ENCODE results near the gene GAS7.

Gene GAS7

DNA sequence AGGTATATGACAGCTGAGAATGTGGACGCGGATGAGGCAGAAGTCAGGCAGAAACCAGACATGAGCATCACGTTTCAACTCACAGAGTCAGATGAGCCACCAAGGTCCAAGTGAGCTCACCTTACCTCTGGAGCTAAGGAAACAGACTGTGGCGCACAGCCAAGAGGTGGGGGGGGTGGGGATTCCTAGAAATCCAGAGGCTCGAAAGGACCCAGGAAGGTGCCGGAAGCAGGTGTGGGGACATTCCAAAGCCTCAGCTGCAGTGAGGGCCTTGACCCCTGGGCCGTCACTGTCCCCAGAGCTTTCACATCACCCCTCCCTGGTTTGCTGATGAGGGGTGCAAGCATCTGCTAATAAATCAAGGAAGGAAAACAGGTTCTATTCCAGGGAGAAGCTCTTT, 264.1 kb downstream of the GAS7 start:
- no peak for DNase-seq (ENCODE audit: extremely low spot score)
- TF ChIP-seq FOXM1 (IDR thresholded peaks at IDR 0.05; ENCODE audit: borderline replicate concordance) (no peak), BHLHE40 (IDR thresholded peaks at IDR 0.05; ENCODE audit: borderline replicate concordance) (no peak), L3MBTL2 (conservative IDR thresholded peaks at IDR 0.05) (no peak), ZNF384 (IDR thresholded peaks at IDR 0.05) (no peak), TARDBP (IDR thresholded peaks at IDR 0.05) (no peak), CTBP1 (IDR thresholded peaks at IDR 0.05; ENCODE audit: borderline replicate concordance) (no peak), SUZ12 (IDR thresholded peaks at IDR 0.05) (no peak), FOXK2 (IDR thresholded peaks at IDR 0.05) (no peak), SP1 (IDR thresholded peaks at IDR 0.05) (no peak), ELF4 (IDR thresholded peaks at IDR 0.05) (no peak), LEF1 (IDR thresholded peaks at IDR 0.05; ENCODE audit: borderline replicate concordance) (no peak), ARNT (IDR thresholded peaks at IDR 0.05) (no peak), HDGF (IDR thresholded peaks at IDR 0.05; ENCODE audit: borderline replicate concordance) (no peak), NFRKB (IDR thresholded peaks at IDR 0.05) (no peak), FOXA1 (IDR thresholded peaks at IDR 0.05) (no peak)
- TF ChIP-seq, protein P1, sequence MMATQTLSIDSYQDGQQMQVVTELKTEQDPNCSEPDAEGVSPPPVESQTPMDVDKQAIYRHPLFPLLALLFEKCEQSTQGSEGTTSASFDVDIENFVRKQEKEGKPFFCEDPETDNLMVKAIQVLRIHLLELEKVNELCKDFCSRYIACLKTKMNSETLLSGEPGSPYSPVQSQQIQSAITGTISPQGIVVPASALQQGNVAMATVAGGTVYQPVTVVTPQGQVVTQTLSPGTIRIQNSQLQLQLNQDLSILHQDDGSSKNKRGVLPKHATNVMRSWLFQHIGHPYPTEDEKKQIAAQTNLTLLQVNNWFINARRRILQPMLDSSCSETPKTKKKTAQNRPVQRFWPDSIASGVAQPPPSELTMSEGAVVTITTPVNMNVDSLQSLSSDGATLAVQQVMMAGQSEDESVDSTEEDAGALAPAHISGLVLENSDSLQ (IDR thresholded peaks at IDR 0.05), result no peak
- POLR2A ChIA-PET, result no interaction called here
- CTCF ChIA-PET, result no interaction called here

DNA sequence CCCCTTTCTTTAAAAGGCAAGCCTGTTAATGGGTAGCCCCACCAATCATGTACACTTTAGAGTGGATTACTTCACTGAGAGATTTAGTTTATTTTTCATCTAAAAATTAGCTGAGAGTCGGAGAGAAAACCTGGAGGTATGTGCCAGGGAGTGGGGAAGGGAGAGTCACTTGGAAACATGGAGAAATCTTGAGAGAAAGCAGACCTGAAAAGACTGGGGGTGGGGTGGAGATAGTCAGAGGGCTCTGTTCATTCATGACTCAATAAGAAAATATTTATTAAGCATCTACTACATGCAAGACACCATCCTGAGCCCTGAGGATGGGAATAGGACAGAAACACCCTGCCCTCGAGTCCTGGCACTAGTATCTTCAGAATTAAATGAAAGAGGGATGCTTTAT, 265.9 kb downstream of the GAS7 start:
- no peak for DNase-seq (ENCODE audit: extremely low spot score)
- TF ChIP-seq SP1 (IDR thresholded peaks at IDR 0.05) (no peak), NFRKB (IDR thresholded peaks at IDR 0.05) (no peak), ELF4 (IDR thresholded peaks at IDR 0.05) (no peak), BHLHE40 (IDR thresholded peaks at IDR 0.05; ENCODE audit: borderline replicate concordance) (no peak), TARDBP (IDR thresholded peaks at IDR 0.05) (no peak), LEF1 (IDR thresholded peaks at IDR 0.05; ENCODE audit: borderline replicate concordance) (no peak), SUZ12 (IDR thresholded peaks at IDR 0.05) (no peak), CTBP1 (IDR thresholded peaks at IDR 0.05; ENCODE audit: borderline replicate concordance) (no peak)
- CTCF ChIA-PET, result interaction anchor here (0.7 kb wide), 1 partner anchor 27 kb away, joined by 5 read pairs; no protein-coding TSS in a partner anchor
- POLR2A ChIA-PET, result no interaction called here

DNA sequence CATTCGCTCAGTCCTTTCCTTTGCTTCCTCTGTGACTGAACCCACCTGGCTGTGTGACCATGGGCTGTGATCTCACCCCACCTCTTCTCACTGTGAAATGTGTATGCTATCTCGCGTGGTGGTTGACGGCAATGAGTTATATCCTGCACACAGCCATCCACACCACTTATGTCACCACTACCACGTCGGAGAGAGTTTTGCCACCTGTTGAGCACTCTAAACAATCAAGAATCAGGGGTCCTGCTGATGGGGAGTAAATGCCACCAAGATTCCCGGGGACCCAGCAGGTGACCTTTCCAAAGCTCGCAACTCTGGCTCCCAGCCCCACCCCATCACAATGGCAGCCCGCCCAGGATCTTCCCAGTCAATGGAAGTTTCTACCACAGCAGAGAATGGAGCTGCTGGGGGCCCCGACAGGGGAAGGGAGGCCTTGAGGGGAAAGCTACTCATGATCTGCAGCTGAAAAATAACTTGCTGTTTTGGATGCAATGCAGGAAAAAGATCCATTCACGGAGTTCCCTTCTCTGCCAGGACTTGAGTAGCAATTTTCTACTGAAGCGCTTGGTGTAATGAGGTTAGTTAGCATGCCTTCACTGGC, 267.2 kb downstream of the GAS7 start:
- ChIA-PET CTCF (no interaction called here), POLR2A (no interaction called here)
- TF ChIP-seq BHLHE40 (IDR thresholded peaks at IDR 0.05; ENCODE audit: borderline replicate concordance), result no peak
- TF ChIP-seq LEF1 (IDR thresholded peaks at IDR 0.05; ENCODE audit: borderline replicate concordance), result no peak
- no peak for TF ChIP-seq FOXA1 (IDR thresholded peaks at IDR 0.05)
- no peak for TF ChIP-seq SP1 (IDR thresholded peaks at IDR 0.05)
- TF ChIP-seq FOXM1 (IDR thresholded peaks at IDR 0.05; ENCODE audit: borderline replicate concordance), result no peak
- no peak for TF ChIP-seq CTBP1 (IDR thresholded peaks at IDR 0.05; ENCODE audit: borderline replicate concordance)
- TF ChIP-seq NFRKB (IDR thresholded peaks at IDR 0.05), result no peak
- TF ChIP-seq ZNF384 (IDR thresholded peaks at IDR 0.05), result no peak
- no peak for TF ChIP-seq TARDBP (IDR thresholded peaks at IDR 0.05)
- TF ChIP-seq, protein P1 (IDR thresholded peaks at IDR 0.05), result no peak
- no peak for DNase-seq (ENCODE audit: extremely low spot score)

DNA sequence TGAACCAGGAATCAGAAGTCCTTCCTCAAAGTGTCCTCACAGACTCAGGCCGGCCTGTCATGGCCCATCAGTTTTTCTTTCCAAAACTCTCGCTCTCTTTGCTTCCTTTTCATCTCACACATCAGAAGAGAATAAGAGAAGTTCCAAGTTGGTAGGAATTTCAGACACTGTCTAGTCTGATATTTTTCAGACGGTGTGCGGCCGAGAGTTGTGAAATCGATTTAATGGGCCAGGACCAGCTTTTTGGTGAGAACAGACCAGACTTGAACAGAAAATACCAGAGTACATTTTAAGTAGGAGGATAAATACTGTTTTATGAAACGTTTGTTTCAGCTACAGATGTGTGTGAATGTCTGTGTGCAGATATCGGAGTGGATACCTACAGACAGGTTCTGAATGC, 268.5 kb downstream of the GAS7 start:
- ChIA-PET CTCF (interaction anchor here (0.5 kb wide), 1 partner anchor 397 kb away, joined by 3 read pairs; no protein-coding TSS in a partner anchor), POLR2A (no interaction called here)
- TF ChIP-seq HDGF (IDR thresholded peaks at IDR 0.05; ENCODE audit: borderline replicate concordance), result no peak
- TF ChIP-seq FOXK2 (IDR thresholded peaks at IDR 0.05), result no peak
- no peak for TF ChIP-seq SUZ12 (IDR thresholded peaks at IDR 0.05)
- no peak for TF ChIP-seq LEF1 (IDR thresholded peaks at IDR 0.05; ENCODE audit: borderline replicate concordance)
- no peak for TF ChIP-seq BHLHE40 (IDR thresholded peaks at IDR 0.05; ENCODE audit: borderline replicate concordance)
- no peak for TF ChIP-seq NFRKB (IDR thresholded peaks at IDR 0.05)
- no peak for TF ChIP-seq ZNF384 (IDR thresholded peaks at IDR 0.05)
- no peak for TF ChIP-seq FOXM1 (IDR thresholded peaks at IDR 0.05; ENCODE audit: borderline replicate concordance)
- no peak for TF ChIP-seq FOXA1 (IDR thresholded peaks at IDR 0.05)
- TF ChIP-seq CTBP1 (IDR thresholded peaks at IDR 0.05; ENCODE audit: borderline replicate concordance), result no peak
- DNase-seq (ENCODE audit: extremely low spot score), result no peak

DNA sequence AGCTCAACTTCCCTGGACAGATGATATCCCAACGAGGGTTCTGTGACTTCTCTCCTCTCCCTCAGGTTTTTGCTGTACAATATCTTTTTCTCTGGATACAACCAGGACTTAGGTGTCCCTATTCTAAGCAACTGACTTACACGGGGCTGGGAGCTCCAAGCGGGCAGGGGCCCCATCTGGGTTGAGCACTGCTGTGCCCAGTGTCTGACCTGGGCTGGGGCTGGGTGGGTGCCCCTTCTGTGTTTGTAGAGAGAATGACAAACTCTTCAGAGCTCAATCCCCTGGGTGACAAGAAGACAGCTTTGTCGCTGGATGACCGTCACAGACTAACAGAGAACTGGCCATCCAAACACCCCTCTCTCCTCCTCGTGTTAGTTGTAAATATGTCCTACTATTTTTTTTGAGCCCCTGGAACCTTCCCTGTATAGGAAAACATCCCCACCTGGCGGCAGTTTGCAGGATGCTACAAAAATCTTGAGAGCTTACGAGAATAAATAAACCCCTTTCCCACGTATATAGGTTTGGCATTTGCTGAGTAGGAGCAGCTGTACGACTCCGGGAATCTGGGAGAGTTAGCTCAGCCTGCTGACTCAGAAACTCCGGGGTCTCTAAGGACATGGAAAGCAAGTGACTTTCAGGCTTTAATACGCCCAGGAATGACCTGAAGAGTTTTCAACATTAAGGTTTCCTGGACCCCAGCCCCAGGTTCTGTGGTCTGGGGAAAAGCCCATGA, 269.6 kb downstream of the GAS7 start:
- CTCF ChIA-PET, result interaction anchor here (0.6 to 0.7 kb wide), 2 partner anchors 16 to 663 kb away, joined by 3 to 4 read pairs; no protein-coding TSS in a partner anchor
- TF ChIP-seq HDGF (IDR thresholded peaks at IDR 0.05; ENCODE audit: borderline replicate concordance) (no peak), ZNF384 (IDR thresholded peaks at IDR 0.05) (peak; percentile 77)
- DNase-seq (ENCODE audit: extremely low spot score), result peak; percentile 50

DNA sequence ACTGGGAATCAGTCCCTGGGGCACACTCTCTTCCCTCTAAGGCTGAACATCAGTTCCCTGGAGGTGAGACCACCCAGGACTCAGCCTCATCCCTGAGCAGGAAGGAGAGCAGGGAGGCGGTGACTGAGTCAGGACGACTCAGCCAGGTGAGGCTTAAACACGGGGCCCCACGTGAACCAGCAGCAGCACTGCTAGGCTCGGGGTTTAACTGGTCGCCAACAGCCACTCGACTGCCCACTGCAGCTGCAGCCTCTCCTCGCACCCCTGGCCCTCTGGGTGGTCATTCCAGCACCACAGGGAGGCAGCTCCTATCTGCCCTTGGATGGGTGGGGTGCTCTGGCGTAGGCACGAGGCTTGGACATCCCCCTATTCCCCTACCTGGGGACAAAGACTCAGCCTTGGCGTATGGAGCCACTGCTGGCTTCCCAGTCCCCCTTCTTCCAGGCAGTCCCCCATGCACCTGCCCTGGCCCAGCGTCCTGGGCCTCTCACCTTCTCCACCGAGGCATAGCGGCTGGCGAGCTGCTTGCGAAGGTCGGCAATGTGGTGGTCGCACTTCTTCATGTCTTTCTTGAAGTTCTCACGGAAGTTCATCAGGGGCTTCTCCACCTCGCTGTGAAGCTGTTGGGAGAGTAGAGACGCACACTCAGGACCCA, 272.1 kb downstream of the GAS7 start:
- POLR2A ChIA-PET, result no interaction called here
- CTCF ChIA-PET, result interaction anchor here (0.9 kb wide), 1 partner anchor 690 kb away, joined by 3 read pairs; no protein-coding TSS in a partner anchor
- no peak for DNase-seq (ENCODE audit: extremely low spot score)
- TF ChIP-seq SP1 (IDR thresholded peaks at IDR 0.05) (no peak), FOXK2 (IDR thresholded peaks at IDR 0.05) (no peak), NFRKB (IDR thresholded peaks at IDR 0.05) (no peak), LEF1 (IDR thresholded peaks at IDR 0.05; ENCODE audit: borderline replicate concordance) (no peak), L3MBTL2 (conservative IDR thresholded peaks at IDR 0.05) (no peak), FOXA1 (IDR thresholded peaks at IDR 0.05) (no peak), CTBP1 (IDR thresholded peaks at IDR 0.05; ENCODE audit: borderline replicate concordance) (no peak), BHLHE40 (IDR thresholded peaks at IDR 0.05; ENCODE audit: borderline replicate concordance) (no peak), ELF4 (IDR thresholded peaks at IDR 0.05) (no peak), ARNT (IDR thresholded peaks at IDR 0.05) (no peak), ZNF384 (IDR thresholded peaks at IDR 0.05) (no peak), HDGF (IDR thresholded peaks at IDR 0.05; ENCODE audit: borderline replicate concordance) (no peak), TARDBP (IDR thresholded peaks at IDR 0.05) (no peak), SUZ12 (IDR thresholded peaks at IDR 0.05) (no peak), FOXM1 (IDR thresholded peaks at IDR 0.05; ENCODE audit: borderline replicate concordance) (no peak)
- TF ChIP-seq, protein P1 (IDR thresholded peaks at IDR 0.05), result no peak

More for the DNA sequence above, 269.6 kb downstream of the GAS7 start:
- POLR2A ChIA-PET, result no interaction called here
